Thyroid gland (tissue), 4 donors: Measurements from ENCODE around the gene TMTC3.

Source experiments
- CTCF ChIP-seq, 6 experiments: fragments of 200-600 bp in 3 of 6; fragments of 450-650 bp in 3 of 6; sonication (generic) in 3 of 6; IDR thresholded peaks; one replicate each; pipeline ENCODE4 v1.5.1; 2016 to 2019; ENCODE audit warnings: antibody characterized with exemption in 6 of 6, mild to moderate bottlenecking in 2 of 6, inconsistent platforms in 1 of 6, moderate library complexity in 1 of 6
- POLR2A ChIP-seq, 2 donors: fragments of 450-650 bp; IDR thresholded peaks; one replicate each; pipeline ENCODE4 v1.6.1; 2017; ENCODE audit warnings: antibody characterized with exemption in 2 of 2, mild to moderate bottlenecking in 2 of 2, moderate library complexity in 1 of 2

DNA sequence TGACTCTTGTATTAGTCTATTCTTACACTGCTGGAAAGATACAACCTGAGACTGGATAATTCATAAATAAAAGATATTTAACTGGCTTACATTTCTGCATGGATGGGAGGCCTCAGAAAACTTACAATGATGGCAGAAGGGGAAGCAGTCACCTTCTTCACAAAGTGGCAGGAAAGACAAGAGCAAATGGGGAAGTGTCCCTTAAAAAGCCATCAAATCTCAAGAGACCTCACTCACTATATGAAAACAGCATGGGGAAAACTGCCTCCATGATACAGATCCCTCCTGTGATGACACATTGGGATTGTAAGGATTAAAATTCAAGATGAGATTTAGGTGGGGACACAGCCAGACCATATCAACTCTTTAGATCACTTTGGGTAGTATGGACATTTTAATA is 83.7 kb downstream of the TMTC3 start:
- TF ChIP-seq CTCF (IDR thresholded peaks at IDR 0.05) (no peak), POLR2A (IDR thresholded peaks at IDR 0.05) (no peak)
